K562 (cell line): Measurements from ENCODE around the gene ODR4. TPM values are rescaled to one million over a fixed set of nuclear protein-coding genes. Genes with fewer than 3 reads are reported as not detected.

Experiments used
- ARID4B ChIP-seq: sonication (generic); formaldehyde crosslinking; IDR thresholded peaks from 2 replicates; pipeline ENCODE4 v1.8.0; 2022; ENCODE audit warnings: mild to moderate bottlenecking, missing genetic modification reagents
- BACH1 ChIP-seq: fragments of 200-800 bp; sonication (Bioruptor generic); IDR thresholded peaks from 2 replicates; pipeline ENCODE4 v1.6.1; 2016; ENCODE audit warnings: missing genetic modification characterization, missing compliant biosample characterization
- DACH1 ChIP-seq: fragments of 450-650 bp; IDR thresholded peaks from 2 replicates; pipeline ENCODE4 v1.6.1; 2018; ENCODE audit not compliant: partially characterized antibody
- ELK1 ChIP-seq: sonication (generic); formaldehyde crosslinking; IDR thresholded peaks from 2 replicates; pipeline ENCODE4 v1.8.1; 2022; ENCODE audit warnings: missing genetic modification reagents
- GTF2F1 ChIP-seq: IDR thresholded peaks from 2 replicates; pipeline ENCODE4 v1.6.1; 2011; ENCODE audit warnings: low read depth, low read length, improper control_type of control experiment
- HMG20B ChIP-seq: fragments of 250-450 bp; sonication (Bioruptor Pico); IDR thresholded peaks from 2 replicates; pipeline ENCODE4 v1.5.0; 2021; ENCODE audit warnings: mild to moderate bottlenecking
- KDM2B ChIP-seq: fragments of 250-450 bp; sonication (Bioruptor Pico); IDR thresholded peaks from 2 replicates; pipeline ENCODE4 v1.8.0; 2021; ENCODE audit warnings: mild to moderate bottlenecking, moderate library complexity
- MECOM ChIP-seq: fragments of 250-450 bp; sonication (Bioruptor Pico); IDR thresholded peaks from 2 replicates; pipeline ENCODE4 v1.8.0; 2022; ENCODE audit warnings: inconsistent platforms
- NEUROD1 ChIP-seq: fragments of 150-350 bp; IDR thresholded peaks from 2 replicates; pipeline ENCODE4 v1.6.1; 2014; ENCODE audit warnings: borderline replicate concordance, low read length, low read depth; ENCODE audit not compliant: partially characterized antibody
- NR2F6 ChIP-seq: fragments of 450-650 bp; formaldehyde crosslinking; IDR thresholded peaks from 2 replicates; pipeline ENCODE4 v1.4.0; 2020; ENCODE audit warnings: mild to moderate bottlenecking
- OTX1 ChIP-seq: fragments of 450-650 bp; formaldehyde crosslinking; IDR thresholded peaks from 2 replicates; pipeline ENCODE4 v1.4.0; 2022; ENCODE audit warnings: mild to moderate bottlenecking
- PHB2 ChIP-seq: fragments of 450-650 bp; IDR thresholded peaks from 2 replicates; pipeline ENCODE4 v1.6.1; 2017; ENCODE audit warnings: low read depth
- PTTG1 ChIP-seq: fragments of 450-650 bp; IDR thresholded peaks from 2 replicates; pipeline ENCODE4 v1.6.1; 2016; ENCODE audit warnings: low read depth, mild to moderate bottlenecking, missing genetic modification characterization, missing compliant biosample characterization
- RFX5 ChIP-seq: IDR thresholded peaks from 2 replicates; pipeline ENCODE4 v1.6.1; 2011; ENCODE audit warnings: low read depth, mild to moderate bottlenecking, improper control_type of control experiment, low read length
- TAF9B ChIP-seq: fragments of 450-650 bp; IDR thresholded peaks from 2 replicates; pipeline ENCODE4 v1.6.1; 2018; ENCODE audit warnings: mild to moderate bottlenecking; ENCODE audit not compliant: partially characterized antibody
- TCF15 ChIP-seq: fragments of 250-450 bp; sonication (Bioruptor Pico); IDR thresholded peaks from 2 replicates; pipeline ENCODE4 v1.8.0; 2022; ENCODE audit warnings: moderate library complexity, mild to moderate bottlenecking, inconsistent platforms
- TEAD4 ChIP-seq, 2 experiments: sonication (generic) in 1 of 2; formaldehyde crosslinking in 1 of 2; IDR thresholded peaks; 2 replicates each; pipeline versions ENCODE4 v1.6.1 to v1.8.0; 2012 to 2022; ENCODE audit warnings: borderline replicate concordance in 1 of 2, inconsistent platforms in 1 of 2, low read length in 1 of 2, mild to moderate bottlenecking in 1 of 2, missing genetic modification reagents in 1 of 2
- THRB ChIP-seq: fragments of 450-650 bp; formaldehyde crosslinking; conservative IDR thresholded peaks from 2 replicates; pipeline ENCODE4 v1.4.0; 2022; ENCODE audit warnings: mild to moderate bottlenecking, missing genetic modification characterization
- ZNF41 ChIP-seq: fragments of 250-450 bp; sonication (Bioruptor Pico); conservative IDR thresholded peaks from 2 replicates; pipeline ENCODE4 v1.4.0; 2020; ENCODE audit warnings: mild to moderate bottlenecking
- ZNF57 ChIP-seq: fragments of 450-650 bp; formaldehyde crosslinking; IDR thresholded peaks from 2 replicates; pipeline ENCODE4 v1.4.0; 2020; ENCODE audit warnings: mild to moderate bottlenecking, moderate library complexity
- ZNF584 ChIP-seq: fragments of 200-800 bp; sonication (Bioruptor generic); IDR thresholded peaks from 2 replicates; pipeline ENCODE4 v1.6.1; 2016; ENCODE audit warnings: low read depth, mild to moderate bottlenecking, missing genetic modification characterization, missing compliant biosample characterization
- ZNF589 ChIP-seq: fragments of 200-800 bp; sonication (Bioruptor generic); IDR thresholded peaks from 2 replicates; pipeline ENCODE4 v1.6.1; 2016; ENCODE audit warnings: low read depth, missing genetic modification characterization, missing compliant biosample characterization
- polyA plus RNA-seq, 8 experiments: library from polyadenylated mRNA; depleted of rRNA in 4 of 8; stranded (reverse) in 5 of 8; unstranded in 3 of 8; fragments of >200 nt; fragmentation: Nextera tagmentation in 2 of 8; fragmentation: Illumina TruSeq in 1 of 8; extraction: Ambion mirVana in 2 of 8; extraction: Trizol in 1 of 8; gene quantifications; 2 replicates each; pipeline versions ENCODE4 v1.2.1 to v1.2.3, GENCODE V29; 2011 to 2014; ENCODE audit warnings: inconsistent platforms in 1 of 8, missing spikeins in 1 of 8
- total RNA-seq, 7 experiments: library from RNA; depleted of rRNA in 6 of 7; stranded (reverse); fragments of >200 nt in 6 of 7; fragmentation: Illumina TruSeq in 2 of 7; extraction: Trizol in 2 of 7; gene quantifications; 2 replicates each; pipeline versions ENCODE4 v1.2.1 to v1.2.3, GENCODE V29; 2011 to 2021; ENCODE audit warnings: low replicate concordance in 1 of 7

The ODR4 gene
- total and polyA plus RNA-seq, 9 of the 15 experiments (the other 6 are each of a cell fraction or from before 2014, with no cell fraction given) = 23.1 to 63.9 (median 44.1) TPM

- 0 out of 2 replicates have a peak, but pooled peaks have one; percentile 6 for TF ChIP-seq GTF2F1
- TF ChIP-seq ELK1 = no peak
- no peak for TF ChIP-seq PTTG1
- peak; percentile 2; the same call in 1 of the 2 replicates for TF ChIP-seq KDM2B
- TF ChIP-seq TAF9B = peak; percentile 87
- TF ChIP-seq ZNF41 (CRISPR knock-in tag) = 0 out of 2 replicates have a peak, but pooled peaks have one; percentile 20
- TF ChIP-seq THRB (CRISPR knock-in tag) = peak; percentile 95
- peak; percentile 94 for TF ChIP-seq OTX1 (CRISPR knock-in tag)
- no peak for TF ChIP-seq TCF15 (CRISPR knock-in tag)
- peak; percentile 54; the same call in 1 of the 2 replicates for TF ChIP-seq BACH1
- TF ChIP-seq RFX5 = 0 out of 2 replicates have a peak, but pooled peaks have one; percentile 1
- no peak for TF ChIP-seq MECOM (CRISPR knock-in tag)
- peak; percentile 23; the same call in 1 of the 2 replicates for TF ChIP-seq ARID4B (CRISPR knock-in tag)
- peak; percentile 62 for TF ChIP-seq ZNF584 (CRISPR knock-in tag)
- 0 out of 2 replicates have a peak, but pooled peaks have one; percentile 18 for TF ChIP-seq ZNF57
- no peak for TF ChIP-seq NR2F6 (CRISPR knock-in tag)
- TF ChIP-seq DACH1 = peak; percentile 25
- TF ChIP-seq ZNF589 (CRISPR knock-in tag) = 0 out of 2 replicates have a peak, but pooled peaks have one; percentile 22
- 0 out of 2 replicates have a peak, but pooled peaks have one; percentile 2 for TF ChIP-seq TEAD4 (IDR thresholded peaks at IDR 0.05; ENCODE audit: low read length)
- no peak for TF ChIP-seq TEAD4 (CRISPR knock-in tag; IDR thresholded peaks at IDR 0.05; ENCODE audit: borderline replicate concordance)
- no peak for TF ChIP-seq HMG20B (CRISPR knock-in tag)
- TF ChIP-seq PHB2 = 0 out of 2 replicates have a peak, but pooled peaks have one; percentile 44
- TF ChIP-seq NEUROD1 = peak; percentile 5
Observed at GRCh38 chr1:186375929-186376319, 286 bp downstream of the ODR4 start (continued).
